Thyroid gland (tissue), 4 donors: ENCODE measurements around the gene ESRRB. TPM values are rescaled to one million over a fixed set of nuclear protein-coding genes. Genes with fewer than 3 reads are reported as not detected.

Source experiments
- DNase-seq, 2 donors: peaks; one replicate each; pipeline ENCODE4 v3.0.0-alpha.2; 2019
- H3K27ac ChIP-seq, 3 donors: fragments of 200-600 bp; sonication (generic); 1 replicate in 2 of 3; 2 replicates in 1 of 3; pipeline ENCODE4 v1.5.1; 2016 to 2019; ENCODE audit warnings: mild to moderate bottlenecking in 1 of 3, moderate library complexity in 1 of 3
- H3K27me3 ChIP-seq: fragments of 200-600 bp; sonication (generic); one replicate; pipeline ENCODE4 v1.5.1; 2019
- H3K36me3 ChIP-seq, 2 donors: fragments of 200-600 bp; sonication (generic); one replicate each; pipeline ENCODE4 v1.5.1; 2016 to 2019
- H3K4me1 ChIP-seq, 2 donors: fragments of 200-600 bp; sonication (generic); one replicate each; pipeline ENCODE4 v1.5.1; 2017 to 2019
- H3K4me3 ChIP-seq, 3 donors: fragments of 200-600 bp; sonication (generic); replicated peaks in 1 of 3; 1 replicate in 2 of 3; 2 replicates in 1 of 3; pipeline ENCODE4 v1.5.1; 2016; ENCODE audit warnings: mild to moderate bottlenecking in 1 of 3
- H3K9me3 ChIP-seq: fragments of 200-600 bp; sonication (generic); one replicate; pipeline ENCODE4 v1.5.1; 2017
- CTCF ChIP-seq, 6 experiments: fragments of 200-600 bp in 3 of 6; fragments of 450-650 bp in 3 of 6; sonication (generic) in 3 of 6; IDR thresholded peaks; one replicate each; pipeline ENCODE4 v1.5.1; 2016 to 2019; ENCODE audit warnings: antibody characterized with exemption in 6 of 6, mild to moderate bottlenecking in 2 of 6, inconsistent platforms in 1 of 6, moderate library complexity in 1 of 6
- POLR2A ChIP-seq, 2 donors: fragments of 450-650 bp; IDR thresholded peaks; one replicate each; pipeline ENCODE4 v1.6.1; 2017; ENCODE audit warnings: antibody characterized with exemption in 2 of 2, mild to moderate bottlenecking in 2 of 2, moderate library complexity in 1 of 2
- WGBS, 2 donors: methylation state at CpG; one replicate each; pipeline ENCODE4 v1.1.5; 2017; 5-methylcytosine and 5-hydroxymethylcytosine counted together
- intact Hi-C: fragments of 100-400 bp; cut with DNase I; formaldehyde crosslinking; loops from one replicate; pipeline ENCODE4 v1.15.1; 2023
- total RNA-seq, 4 donors: library from RNA; depleted of rRNA; stranded (reverse); fragments of >200 nt; gene quantifications; one replicate each; pipeline ENCODE4 v1.2.3, GENCODE V29; 2016

The ESRRB gene
- total RNA-seq, 4 donors from 2014 or later, result not detected

GRCh38 chr14:76430475-76430980 lies 54.6 kb downstream of the ESRRB start:
- Histone ChIP-seq H3K4me1 (peaks cover 24 to 32% of the 10 kb centered on the region in 2 donors), H3K9me3 (no peaks in the 10 kb centered on the region), H3K27ac (no peak overlapping the region), H3K27me3 (no peaks in the 10 kb centered on the region), H3K36me3 (no peaks in the 10 kb centered on the region), H3K4me3 (no peak overlapping the region)
- TF ChIP-seq POLR2A (IDR thresholded peaks at IDR 0.05) (no peak), CTCF (IDR thresholded peaks at IDR 0.05) (no peak)
- WGBS, 2 donors, result 100% methylated on average over 2 to 3 of the region's 4 CpGs
- intact Hi-C loops, result no loop called here
- DNase-seq, result no peak

- Histone ChIP-seq H3K36me3 (no peaks in the 10 kb centered on the region), H3K27me3 (no peaks in the 10 kb centered on the region), H3K4me3 (no peak overlapping the region), H3K27ac (peak overlapping the region in 1 of 3 donors; percentile 10), H3K9me3 (no peaks in the 10 kb centered on the region), H3K4me1 (peaks cover 24 to 32% of the 10 kb centered on the region in 2 donors)
- TF ChIP-seq POLR2A (IDR thresholded peaks at IDR 0.05), result no peak
- 85 to 97% methylated on average over 8 to 9 of the region's 9 CpGs for WGBS, 2 donors
- intact Hi-C loops, result no loop called here
- DNase-seq, result no peak
Observed at GRCh38 chr14:76431538-76431937, 55.6 kb downstream of the ESRRB start.

- Histone ChIP-seq H3K27me3 (no peaks in the 10 kb centered on the region), H3K36me3 (no peaks in the 10 kb centered on the region), H3K27ac (peak overlapping the region; percentile 83 to 94 (median 90)), H3K9me3 (no peaks in the 10 kb centered on the region), H3K4me3 (no peak overlapping the region), H3K4me1 (peaks cover 24 to 32% of the 10 kb centered on the region in 2 donors)
- DNase-seq, result peak; percentile 44 to 45
- no peak for TF ChIP-seq CTCF (IDR thresholded peaks at IDR 0.05)
- TF ChIP-seq POLR2A (IDR thresholded peaks at IDR 0.05), result no peak
- intact Hi-C loops, result no loop called here
- WGBS, 2 donors, result 57 to 61% methylated on average over 13 of the region's 13 CpGs
Observed at GRCh38 chr14:76432827-76433752, 57.2 kb downstream of the ESRRB start.

GRCh38 chr14:76434220-76434619 lies 58.3 kb downstream of the ESRRB start:
- peak; percentile 86 for DNase-seq
- Histone ChIP-seq H3K9me3 (no peaks in the 10 kb centered on the region), H3K4me1 (peaks cover 24 to 32% of the 10 kb centered on the region in 2 donors), H3K27me3 (no peaks in the 10 kb centered on the region), H3K4me3 (no peak overlapping the region), H3K27ac (peak overlapping the region; percentile 88 to 94 (median 90)), H3K36me3 (no peaks in the 10 kb centered on the region)
- TF ChIP-seq POLR2A (IDR thresholded peaks at IDR 0.05) (peak in 1 of 2 donors; percentile 17), CTCF (IDR thresholded peaks at IDR 0.05) (no peak)
- WGBS, 2 donors, result 29 to 34% methylated on average over 9 of the region's 9 CpGs
- intact Hi-C loops, result no loop called here

GRCh38 chr14:76439237-76439775 lies 63.4 kb downstream of the ESRRB start:
- H3K4me3 ChIP-seq, result no peak overlapping the region
- no peaks in the 10 kb centered on the region for H3K36me3 ChIP-seq
- peaks cover 11 to 16% of the 10 kb centered on the region in 2 donors for H3K4me1 ChIP-seq
- no peaks in the 10 kb centered on the region for H3K27me3 ChIP-seq
- no peak overlapping the region for H3K27ac ChIP-seq
- H3K9me3 ChIP-seq, result no peaks in the 10 kb centered on the region
- intact Hi-C loops, result no loop called here
- no peak for DNase-seq
- WGBS, 2 donors, result 93 to 96% methylated on average over 7 to 28 of the region's 33 CpGs
- TF ChIP-seq CTCF (IDR thresholded peaks at IDR 0.05) (no peak), POLR2A (IDR thresholded peaks at IDR 0.05) (no peak)
